Hepatocyte (in vitro differentiated cells): Measurements from ENCODE around the gene WDR36.

ENCODE experiments used
- CTCF ChIP-seq: fragments of 200-600 bp; sonication (generic); IDR thresholded peaks from 2 replicates; pipeline ENCODE4 v1.5.1; 2016; ENCODE audit warnings: antibody characterized with exemption, mild to moderate bottlenecking; ENCODE audit not compliant: poor library complexity
- EZH2 ChIP-seq: fragments of 200-600 bp; sonication (generic); IDR thresholded peaks from 2 replicates; pipeline ENCODE4 v1.6.1; 2016; ENCODE audit warnings: antibody characterized with exemption, mild to moderate bottlenecking, borderline replicate concordance
- EZH2phosphoT487 ChIP-seq: fragments of 200-600 bp; sonication (generic); IDR thresholded peaks from one replicate; pipeline ENCODE4 v1.6.1; 2018; ENCODE audit warnings: antibody characterized with exemption, mild to moderate bottlenecking, low read depth, moderate library complexity; ENCODE audit not compliant: unreplicated experiment, severe bottlenecking

DNA sequence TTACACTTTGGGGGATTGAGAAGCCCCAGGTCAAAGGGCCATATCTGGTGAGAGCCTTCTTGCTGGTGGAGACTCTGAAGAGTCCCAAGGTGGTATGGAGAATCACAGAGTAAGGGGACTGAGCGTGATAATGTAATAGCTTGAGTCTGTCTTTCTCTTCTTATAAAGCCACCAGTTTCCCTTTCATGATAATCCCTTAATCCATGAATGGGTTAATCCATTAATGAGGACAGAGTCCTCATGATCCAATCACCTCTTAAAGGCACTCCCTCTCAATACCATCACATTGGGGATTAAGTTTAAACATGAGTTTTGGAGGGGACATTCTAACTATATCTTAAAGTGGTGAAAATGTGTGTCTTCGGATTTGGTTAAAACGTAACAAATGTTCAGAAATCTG is 21.5 kb downstream of the WDR36 start:
- TF ChIP-seq CTCF = no peak
- TF ChIP-seq EZH2 = no peak
- TF ChIP-seq EZH2phosphoT487 = no peak
